ENCODE data around the gene TNFRSF12A.
A peak's percentile ranks its signal among the peaks of the same experiment; 100 is the strongest.
"Not testable (repeated sequence)": the region's sequence is repeated elsewhere in the genome, so short reads cannot be mapped to it uniquely, and the experiment has no call there.

TNFRSF12A gene

DNA sequence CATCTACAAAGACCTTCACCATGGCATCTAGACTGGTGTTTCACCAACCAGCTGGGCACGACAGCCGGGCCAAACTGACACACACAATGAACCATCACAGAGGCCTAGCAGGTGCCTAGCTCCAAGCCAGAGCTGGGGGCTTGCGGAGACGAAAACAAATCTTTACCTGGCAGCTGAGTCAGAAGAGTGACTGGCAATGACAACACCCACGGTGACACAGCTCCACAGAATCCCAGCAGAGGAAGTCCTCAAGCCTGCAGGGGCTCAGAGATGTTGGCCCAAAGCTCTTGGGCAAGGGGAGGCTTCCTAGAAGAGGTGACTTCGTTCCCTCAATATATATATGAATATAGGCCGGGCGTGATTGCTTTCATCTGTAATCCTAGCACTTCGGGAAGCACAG is 31.3 kb downstream of the TNFRSF12A start:
- no peak for DNase-seq

- DNase-seq, result not testable (repeated sequence)
Measured at GRCh38 chr16:3052571-3053329, 32.6 kb downstream of the TNFRSF12A start.

DNA sequence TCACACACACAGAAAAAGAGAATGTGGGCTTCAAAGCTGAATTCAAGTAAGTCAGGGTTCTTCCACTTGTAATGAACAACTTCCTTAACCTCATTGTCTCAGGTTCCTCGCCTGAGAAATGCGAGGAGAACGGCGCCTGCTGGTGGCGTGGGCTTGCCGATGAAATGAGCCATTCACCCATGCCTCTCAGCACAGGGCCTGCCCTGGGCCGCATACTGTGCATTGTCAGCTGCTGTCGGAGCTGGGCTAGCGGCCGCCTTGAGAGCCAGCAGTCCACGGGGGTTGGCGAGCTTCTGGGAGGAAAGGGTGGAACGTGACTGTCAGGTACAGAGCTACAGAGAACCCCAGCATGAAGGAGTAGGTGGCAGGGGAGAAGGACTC is 33.2 kb downstream of the TNFRSF12A start:
- DNase-seq, result not testable (repeated sequence)

DNA sequence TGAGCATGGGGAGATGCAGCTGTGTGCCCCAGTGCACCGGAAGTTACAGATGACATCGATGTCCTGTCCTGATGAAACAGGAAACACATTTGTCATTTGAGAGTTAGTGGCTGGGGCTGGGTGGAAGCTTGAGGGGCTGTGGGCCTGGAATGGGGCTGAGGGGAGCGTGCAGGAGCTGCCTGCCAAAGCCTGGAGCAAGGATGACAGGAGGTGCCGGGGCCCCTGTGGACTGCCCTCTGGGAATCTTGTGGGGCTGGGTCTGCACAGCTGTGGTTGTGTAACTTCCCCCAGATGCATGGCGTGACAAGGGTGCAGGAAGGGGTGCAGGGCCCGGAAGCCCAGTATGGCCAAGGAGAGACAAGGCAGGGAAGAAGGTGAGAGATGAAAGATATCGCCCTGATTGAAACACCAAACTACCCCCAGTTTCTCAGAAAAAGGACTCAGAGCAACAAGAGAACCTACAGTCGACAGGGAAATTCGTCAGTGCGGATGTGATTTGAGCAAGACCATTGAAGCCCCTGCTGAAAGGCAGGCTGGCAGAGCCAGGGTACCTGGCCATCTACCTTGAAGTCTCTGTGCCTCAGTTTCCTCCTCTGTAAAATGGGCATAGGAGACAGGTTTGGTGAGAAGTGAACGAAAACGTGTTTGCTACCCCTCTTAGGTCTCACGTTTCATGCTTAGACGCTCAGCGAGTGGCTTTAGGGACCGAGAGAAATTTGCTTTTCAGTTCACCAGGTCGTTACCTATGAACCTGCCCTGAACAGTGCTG is 35.0 kb downstream of the TNFRSF12A start:
- DNase-seq, result no peak

GRCh38 chr16:3055734-3056115 is 35.6 kb downstream of the TNFRSF12A start:
- DNase-seq, result not testable (repeated sequence)

GRCh38 chr16:3056336-3057180 is 36.4 kb downstream of the TNFRSF12A start:
- no peak for DNase-seq

GRCh38 chr16:3057181-3058138 is 37.3 kb downstream of the TNFRSF12A start:
- no peak for DNase-seq

DNA sequence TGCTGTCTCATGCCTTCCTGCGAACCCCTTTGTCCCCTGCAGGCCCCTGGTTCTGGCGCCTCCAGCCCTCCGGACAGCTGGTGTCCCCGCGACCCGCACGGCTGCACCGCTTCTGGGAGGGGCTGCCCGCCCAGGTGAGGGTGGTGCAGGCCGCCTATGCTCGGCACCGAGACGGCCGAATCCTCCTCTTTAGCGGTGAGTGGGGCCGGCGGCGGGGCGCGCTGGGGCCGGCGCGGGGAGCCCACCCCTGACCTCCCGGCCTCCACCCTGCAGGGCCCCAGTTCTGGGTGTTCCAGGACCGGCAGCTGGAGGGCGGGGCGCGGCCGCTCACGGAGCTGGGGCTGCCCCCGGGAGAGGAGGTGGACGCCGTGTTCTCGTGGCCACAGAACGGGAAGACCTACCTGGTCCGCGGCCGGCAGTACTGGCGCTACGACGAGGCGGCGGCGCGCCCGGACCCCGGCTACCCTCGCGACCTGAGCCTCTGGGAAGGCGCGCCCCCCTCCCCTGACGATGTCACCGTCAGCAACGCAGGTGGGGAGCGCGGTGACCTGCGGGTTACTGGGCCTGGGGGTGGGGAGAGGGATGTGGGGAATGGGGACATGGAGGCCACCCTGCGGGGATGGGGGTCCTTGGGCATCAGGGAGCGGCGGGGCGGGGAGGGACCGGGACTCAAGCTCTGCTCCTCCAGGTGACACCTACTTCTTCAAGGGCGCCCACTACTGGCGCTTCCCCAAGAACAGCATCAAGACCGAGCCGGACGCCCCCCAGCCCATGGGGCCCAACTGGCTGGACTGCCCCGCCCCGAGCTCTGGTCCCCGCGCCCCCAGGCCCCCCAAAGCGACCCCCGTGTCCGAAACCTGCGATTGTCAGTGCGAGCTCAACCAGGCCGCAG is 38.2 kb downstream of the TNFRSF12A start:
- DNase-seq, result peak; percentile 8

- peak; percentile 44 for DNase-seq
Measured at GRCh38 chr16:3059041-3059722, 39.0 kb downstream of the TNFRSF12A start.

DNA sequence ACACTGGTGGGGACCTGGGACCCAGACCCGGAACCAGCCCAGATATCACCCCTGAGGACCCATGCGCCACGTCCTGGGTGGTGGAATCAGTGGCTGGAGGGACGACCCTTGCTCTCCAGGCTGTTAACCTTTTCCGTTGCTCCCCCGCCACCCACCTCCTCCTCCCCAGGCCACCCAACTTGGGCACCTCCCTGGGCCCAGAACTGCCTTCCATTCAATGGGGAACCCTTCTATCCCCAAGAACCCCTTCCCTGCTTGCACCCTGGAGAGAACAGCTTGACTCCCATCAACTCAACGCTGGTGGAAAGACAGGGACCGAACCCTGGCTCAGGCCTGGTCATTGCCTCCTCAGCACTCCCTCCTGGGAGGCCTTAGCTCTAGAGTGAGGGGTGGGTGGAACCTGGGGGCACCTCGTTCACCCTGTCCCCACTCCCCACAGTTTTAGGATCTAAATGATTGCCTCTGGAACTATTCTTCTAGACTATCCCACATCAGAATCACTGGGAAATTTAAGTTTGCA is 39.6 kb downstream of the TNFRSF12A start:
- DNase-seq, result no peak

DNA sequence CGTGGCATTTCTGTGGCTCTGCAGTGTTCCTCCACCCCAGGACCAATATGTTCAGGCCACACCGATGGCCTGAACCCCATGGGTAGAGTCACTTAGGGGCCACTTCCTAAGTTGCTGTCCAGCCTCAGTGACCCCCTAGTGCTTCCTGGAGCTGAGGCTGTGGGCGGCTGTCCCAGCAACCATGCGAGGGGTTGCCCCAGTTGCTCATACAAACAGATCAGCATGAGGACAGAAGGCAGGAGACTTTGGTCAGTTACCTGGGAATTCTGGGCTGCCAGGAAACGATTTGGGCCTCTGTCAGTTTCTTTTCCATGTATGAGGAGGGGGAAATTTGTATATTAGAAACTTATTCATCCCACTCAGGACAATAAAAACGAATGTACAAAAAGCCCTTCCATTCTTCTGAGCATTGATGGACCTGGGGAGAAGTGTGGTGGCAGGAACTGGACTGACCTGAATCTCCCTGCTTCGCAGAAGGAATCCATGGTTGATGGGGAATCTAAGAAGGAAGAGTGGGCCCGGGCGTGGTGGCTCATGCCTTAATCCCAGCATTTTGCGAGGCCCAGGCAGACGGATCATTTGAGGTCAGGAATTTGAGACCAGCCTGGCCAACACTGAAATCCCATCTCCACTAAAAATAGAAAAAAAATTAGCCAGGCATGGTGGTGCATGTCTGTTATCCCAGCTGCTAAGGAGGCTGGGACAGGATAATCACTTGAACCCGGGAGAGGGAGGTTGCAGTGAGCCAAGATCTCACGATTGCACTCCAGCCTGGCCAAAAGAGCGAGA is 40.4 kb downstream of the TNFRSF12A start:
- DNase-seq, result no peak

DNA sequence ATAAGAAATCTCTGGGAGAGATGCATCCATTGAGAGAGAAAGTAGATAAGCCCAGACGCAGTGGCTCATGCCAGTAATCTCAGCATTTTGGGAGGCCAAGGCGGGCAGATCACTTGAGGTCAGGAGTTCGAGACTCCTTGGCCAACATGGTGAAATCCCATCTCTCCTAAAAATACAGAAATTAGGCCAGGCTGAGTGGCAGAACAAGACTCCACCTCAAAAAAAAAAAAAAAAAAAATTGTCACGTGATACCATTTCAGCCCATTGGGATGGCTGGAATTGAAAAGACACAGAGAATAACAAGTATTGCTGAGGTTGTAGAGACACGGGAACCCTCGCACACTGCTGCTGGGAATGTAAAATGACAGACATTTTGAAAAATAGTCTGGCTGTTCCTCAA is 42.4 kb downstream of the TNFRSF12A start:
- DNase-seq, result no peak

- no peak for DNase-seq
Measured at GRCh38 chr16:3063625-3064386, 43.6 kb downstream of the TNFRSF12A start.

- DNase-seq, result no peak
Measured at GRCh38 chr16:3065069-3065741, 45.0 kb downstream of the TNFRSF12A start, which contains the start of gene IL32. Gene IL32, plus strand, starts transcription at chr16:3065640. Its CDS starts 172 bp downstream, at chr16:3065812.

DNA sequence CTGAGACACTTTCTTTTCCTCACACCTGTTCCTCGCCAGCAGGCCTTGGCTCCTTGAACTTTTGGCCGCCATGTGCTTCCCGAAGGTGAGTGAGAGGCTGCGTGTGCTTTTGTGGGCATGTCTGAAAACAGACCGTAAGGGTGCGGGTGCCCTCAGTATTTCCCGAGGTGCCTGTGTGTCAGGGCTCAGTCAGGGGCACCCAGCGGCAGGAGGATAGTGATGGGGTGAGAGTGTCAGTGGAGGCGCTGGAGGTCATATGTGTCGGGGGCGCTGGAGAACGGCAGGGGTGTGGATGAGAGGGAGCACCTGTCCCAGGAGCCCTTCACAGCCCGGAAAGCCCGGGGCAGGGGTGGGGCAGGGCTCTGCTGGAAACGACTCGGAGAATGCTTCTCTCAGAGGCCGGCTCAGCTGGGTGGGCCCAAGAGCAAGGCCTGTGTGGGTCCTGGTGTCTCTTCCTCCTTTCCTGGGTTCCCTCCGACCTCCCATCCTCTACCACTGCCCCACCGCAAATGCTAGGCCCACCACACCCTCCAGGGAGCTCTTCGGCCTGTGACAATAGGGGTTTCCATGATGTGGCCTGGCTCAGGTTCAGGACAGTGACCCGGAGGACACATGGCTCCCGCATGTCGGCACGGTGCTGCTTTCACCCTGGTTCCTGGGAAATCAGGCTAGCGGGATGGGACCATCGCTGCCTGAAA is 45.7 kb downstream of the TNFRSF12A start:
- DNase-seq, result no peak

DNA sequence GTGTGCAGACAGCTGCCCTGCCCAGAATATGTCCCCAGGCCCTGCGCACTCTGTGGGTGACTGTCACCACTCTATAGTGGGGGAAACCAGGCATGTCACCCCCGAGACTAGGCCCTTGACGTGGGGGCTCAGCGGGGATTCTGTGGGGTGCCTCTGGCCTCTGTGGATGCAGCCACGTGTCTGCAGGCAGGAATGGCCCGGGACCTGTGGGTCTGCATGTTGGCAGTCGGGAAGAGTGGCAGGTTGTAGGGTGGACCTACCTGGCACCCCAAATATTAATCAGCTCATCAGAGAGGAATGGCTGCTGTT is 46.2 kb downstream of the TNFRSF12A start:
- no peak for DNase-seq

- no peak for DNase-seq
Measured at GRCh38 chr16:3068487-3068886, 48.3 kb downstream of the TNFRSF12A start.

All from NCI-H1105 treated with DMSO at 0.1 percent for 48 hours (cell line).